Renal cortex interstitium (tissue), 11 donors: ENCODE results near the gene ZP3. TPM values are rescaled to one million over a fixed set of nuclear protein-coding genes. Genes with fewer than 3 reads are reported as not detected.
"Not testable (repeated sequence)": the region's sequence is repeated elsewhere in the genome, so short reads cannot be mapped to it uniquely, and the experiment has no call there.

Source experiments
- DNase-seq, 11 donors: peaks; one replicate each; pipeline ENCODE4 v3.0.0-alpha.2; 2013; ENCODE audit warnings: low read depth in 9 of 11, low spot score in 4 of 11; ENCODE audit errors: extremely low read depth in 1 of 11
- polyA plus RNA-seq, 3 donors: library from polyadenylated mRNA; unstranded; fragments of 120-200 nt; gene quantifications; one replicate each; pipeline ENCODE4 v1.2.1, GENCODE V29; 2013; ENCODE audit not compliant: insufficient read length in 3 of 3

ZP3 gene
- polyA plus RNA-seq, 3 donors: 4.9 to 11.0 (median 8.6) TPM

DNA sequence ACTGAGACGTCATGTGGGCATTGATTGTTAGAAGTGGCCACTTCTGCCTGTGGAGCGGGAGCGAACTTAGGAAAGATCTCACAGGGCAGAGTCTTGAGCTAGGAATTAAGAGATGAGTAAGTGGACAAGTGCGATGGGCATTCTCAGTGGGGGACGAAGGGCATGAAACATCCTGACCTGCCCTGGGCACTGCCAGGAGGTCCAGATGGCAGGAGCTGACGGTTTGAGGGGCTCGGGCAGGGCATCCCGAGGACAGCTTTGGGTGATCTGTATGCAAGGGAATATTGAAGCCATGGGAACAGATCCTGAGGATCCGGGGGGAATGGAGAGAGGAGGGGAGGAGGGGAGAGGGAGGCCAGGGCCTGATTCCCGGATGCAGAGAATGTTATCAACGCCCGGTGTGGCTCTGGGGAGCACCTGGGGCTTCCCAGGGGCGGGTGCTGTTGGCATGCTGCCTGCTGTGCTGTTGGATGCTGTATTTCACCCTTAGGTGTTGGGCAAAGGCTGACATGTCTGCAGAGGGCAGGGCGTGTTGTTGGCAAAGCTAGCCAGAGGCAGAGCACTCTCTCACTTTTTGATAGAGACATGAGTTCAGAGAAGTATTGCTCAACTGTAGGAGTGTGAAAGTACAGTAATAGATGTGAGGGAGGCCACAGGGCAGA, 43.1 kb downstream of the ZP3 start:
- DNase-seq: not testable (repeated sequence)

DNA sequence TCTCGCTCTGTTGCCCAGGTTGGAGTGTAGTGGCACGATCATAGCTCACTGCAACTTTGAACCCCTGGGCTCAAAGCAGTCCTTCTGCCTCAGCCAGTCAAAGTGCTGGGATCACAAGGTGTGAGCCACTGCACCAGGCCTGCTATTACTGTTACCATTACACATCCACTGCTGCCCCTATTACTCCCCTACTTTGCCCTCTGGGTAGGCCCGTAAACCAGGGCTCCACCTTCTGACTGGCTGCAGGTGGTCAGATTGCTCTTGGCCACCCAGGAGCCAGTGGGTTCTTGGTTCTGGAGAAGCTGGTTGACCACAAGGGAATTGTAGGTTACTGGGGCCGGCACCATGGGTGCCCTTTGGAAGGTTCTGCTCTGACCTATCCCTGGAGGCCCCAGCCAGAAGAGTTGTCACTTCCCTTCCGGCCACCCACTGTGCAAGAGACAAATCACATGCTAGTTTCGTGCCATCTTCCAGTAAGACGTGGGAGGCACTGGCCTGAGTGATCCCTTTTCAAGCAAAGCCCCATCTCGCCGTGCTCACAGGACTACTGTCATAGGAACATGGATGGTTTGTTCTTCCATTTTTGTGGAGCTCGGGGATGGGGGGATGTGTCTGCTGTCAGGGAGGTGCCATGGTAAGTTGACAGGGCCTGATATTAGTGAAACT, 46.9 kb downstream of the ZP3 start:
- DNase-seq: not testable (repeated sequence)

DNA sequence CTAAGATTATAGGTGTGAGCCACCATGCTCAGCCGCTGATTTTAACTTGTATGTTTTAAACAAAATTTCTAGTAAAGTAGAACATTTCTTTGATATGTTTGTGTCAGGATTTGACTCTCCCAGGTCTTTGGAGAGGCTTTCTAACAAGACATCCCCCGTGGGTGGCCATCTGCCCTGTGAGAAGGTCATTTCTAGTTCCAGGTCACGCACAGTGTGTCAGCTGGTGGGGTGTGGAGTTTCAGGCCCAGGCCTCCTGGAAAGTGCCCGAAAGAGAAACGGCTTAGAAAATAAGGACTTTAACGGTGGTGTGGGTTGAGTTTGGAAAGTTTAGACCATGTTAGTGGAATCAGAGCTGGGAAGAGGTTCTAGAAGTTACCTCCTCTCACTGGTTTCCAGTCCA, 48.3 kb downstream of the ZP3 start:
- DNase-seq: not testable (repeated sequence)

DNA sequence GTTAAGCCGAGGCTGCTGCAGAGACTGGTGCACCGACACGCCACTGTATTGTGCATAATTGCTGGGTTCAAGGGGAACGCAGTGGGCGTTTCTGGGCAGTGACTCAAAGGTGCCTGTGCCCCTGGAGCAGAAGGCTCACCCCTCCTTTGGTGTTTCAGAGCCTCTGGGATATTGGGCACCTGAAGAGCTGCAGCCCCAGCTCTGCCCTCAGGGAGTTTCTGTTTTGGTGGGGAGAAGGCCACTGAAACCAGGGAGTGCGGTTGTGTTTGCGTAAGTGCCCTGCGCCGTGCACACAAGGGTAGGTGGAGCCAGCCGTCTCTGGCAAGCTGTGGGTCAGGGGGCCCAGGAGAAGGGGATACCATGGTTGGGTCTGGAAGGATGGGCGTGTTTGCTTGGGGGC, 51.5 kb downstream of the ZP3 start:
- DNase-seq: not testable (repeated sequence)

DNA sequence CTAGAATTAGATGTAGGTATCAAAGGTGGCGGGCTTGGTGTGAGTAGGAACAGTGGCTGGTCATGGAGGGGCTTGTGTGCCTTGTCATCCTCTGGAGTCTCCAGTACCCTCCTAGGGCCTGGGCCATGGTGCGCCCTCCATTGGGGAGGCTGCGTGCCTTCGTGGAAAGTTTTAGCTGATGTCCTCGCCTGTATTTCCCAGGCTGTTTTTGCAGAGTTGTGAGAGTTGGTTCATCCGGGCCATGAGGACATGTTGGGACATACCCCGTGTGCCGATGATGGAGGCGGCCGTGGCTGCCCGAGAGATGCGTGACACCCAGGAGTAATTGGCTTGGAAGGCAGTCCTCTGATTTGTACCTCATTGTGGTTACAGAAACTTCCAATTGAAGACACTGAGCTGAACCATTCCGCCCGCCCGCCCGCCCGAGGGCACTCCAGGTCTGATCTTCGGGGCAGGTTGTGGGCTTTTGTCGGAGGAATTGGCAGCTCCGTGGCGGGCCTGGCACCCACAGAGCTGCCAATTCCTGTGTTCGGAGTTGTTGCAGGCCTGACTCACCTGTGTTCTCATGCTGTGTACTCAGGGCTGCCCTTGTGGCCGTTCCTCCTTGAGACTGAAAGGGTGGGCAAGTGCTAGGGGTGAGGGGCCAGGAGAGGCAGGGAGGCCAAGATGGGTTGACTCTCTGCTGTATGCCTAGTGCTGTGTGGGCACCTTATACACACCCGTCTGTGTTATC, 52.2 kb downstream of the ZP3 start:
- not testable (repeated sequence) for DNase-seq

DNA sequence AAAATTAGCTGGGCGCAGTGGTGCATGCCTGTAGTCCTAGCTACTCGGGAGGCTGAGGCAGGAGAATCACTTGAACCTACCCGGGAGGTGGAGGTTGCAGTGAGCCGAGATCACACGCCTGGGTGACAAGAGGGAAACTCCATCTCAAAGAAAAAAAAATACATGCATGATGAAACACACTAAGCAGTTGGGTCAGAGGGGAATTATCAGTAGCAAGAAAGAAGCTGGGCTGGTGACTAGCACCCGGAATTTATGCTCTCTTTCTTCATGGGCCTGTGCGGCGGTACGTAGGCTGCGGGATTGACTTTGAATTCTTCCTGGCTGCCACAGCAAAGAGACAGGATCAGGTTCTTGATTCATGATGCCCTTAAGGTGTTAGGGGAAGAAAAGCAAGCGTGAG, 54.9 kb downstream of the ZP3 start:
- DNase-seq: not testable (repeated sequence)

DNA sequence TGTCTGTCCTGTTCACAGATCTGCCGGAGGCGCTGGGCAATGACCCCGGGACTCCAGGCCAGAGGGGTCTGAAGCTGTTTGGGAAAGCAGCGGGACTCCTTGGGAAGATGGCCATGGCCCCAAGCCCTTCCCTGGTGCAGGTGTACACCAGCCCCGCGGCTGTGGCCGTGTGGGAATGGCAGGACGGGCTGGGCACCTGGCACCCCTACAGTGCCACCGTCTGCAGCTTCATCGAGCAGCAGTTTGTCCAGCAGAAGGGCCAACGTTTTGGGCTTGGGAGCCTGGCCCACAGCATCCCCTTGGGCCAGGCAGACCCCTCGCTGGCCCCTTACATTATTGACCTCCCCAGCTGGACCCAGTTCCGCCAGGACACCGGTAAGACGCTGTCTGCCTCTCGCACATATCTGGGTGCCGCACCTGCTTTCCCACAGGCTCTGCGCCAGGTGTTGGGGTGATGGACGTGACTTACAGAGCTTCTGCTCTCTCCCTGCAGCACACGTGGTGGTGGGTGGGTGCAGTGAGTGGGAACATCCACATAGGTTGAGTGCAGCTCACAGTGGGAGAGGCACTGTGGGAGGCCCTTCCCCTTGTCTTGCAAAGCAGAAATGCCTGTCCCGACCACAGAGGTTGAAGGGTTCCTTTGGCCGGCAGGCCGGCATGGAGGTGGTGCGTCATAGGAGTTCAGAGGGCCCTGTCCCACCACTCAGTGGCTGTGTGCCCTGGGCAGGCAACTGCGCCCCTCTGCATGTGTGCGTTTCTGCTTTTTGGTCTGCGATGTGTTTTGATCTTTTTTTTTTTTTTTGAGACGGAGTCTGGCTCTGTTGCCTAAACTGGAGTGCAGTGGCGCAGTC, 55.9 kb downstream of the ZP3 start:
- not testable (repeated sequence) for DNase-seq

DNA sequence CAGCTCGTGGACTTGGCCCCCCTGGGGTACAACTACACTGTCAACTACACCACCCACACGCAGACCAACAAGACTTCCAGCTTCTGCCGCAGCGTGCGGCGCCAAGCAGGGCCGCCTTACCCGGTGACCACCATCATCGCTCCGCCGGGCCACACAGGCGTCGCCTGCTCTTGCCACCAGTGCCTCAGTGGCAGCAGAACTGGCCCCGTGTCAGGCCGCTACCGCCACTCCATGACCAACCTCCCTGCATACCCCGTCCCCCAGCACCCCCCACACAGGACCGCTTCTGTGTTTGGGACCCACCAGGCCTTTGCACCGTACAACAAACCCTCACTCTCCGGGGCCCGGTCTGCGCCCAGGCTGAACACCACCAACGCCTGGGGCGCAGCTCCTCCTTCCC, 57.9 kb downstream of the ZP3 start:
- DNase-seq: not testable (repeated sequence)

DNA sequence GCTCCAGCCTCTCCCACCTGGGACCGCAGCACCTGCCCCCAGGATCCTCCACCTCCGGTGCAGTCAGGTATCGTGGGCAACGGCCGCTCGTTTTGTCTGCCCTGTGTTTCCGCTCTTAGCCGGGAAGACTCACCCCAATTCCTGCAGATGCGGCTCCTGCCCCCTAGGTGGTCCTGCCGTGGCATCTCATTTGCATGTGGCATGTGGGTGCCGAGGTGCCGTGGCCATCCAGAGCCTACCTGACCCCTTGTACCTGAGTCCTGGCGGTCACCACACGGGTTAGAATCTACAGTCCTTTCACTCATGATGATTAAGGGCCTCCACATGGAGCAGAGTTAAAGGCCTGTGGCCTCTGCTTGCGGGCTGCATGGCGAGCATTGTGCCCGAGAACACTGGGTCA, 58.3 kb downstream of the ZP3 start:
- not testable (repeated sequence) for DNase-seq

DNA sequence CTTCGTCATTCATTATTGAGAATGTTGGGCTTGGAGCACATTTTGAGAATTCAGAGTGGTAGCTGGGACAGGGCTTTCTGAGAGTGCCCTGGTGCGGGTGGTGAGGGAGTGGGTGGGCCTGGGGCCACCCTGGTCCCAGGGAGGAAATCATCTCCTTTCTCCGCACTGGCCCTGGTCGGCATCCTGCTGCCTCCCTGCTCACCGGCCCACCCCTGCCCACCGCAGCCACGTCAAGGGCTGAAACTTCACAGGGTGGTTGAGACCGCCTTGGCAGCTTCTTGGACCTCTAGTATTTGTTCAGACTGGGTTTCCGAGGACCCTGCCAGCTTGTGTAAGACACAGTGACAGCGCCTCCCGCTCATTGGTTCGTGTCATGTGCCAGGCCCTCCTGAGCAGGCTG, 59.7 kb downstream of the ZP3 start:
- DNase-seq: not testable (repeated sequence)

DNA sequence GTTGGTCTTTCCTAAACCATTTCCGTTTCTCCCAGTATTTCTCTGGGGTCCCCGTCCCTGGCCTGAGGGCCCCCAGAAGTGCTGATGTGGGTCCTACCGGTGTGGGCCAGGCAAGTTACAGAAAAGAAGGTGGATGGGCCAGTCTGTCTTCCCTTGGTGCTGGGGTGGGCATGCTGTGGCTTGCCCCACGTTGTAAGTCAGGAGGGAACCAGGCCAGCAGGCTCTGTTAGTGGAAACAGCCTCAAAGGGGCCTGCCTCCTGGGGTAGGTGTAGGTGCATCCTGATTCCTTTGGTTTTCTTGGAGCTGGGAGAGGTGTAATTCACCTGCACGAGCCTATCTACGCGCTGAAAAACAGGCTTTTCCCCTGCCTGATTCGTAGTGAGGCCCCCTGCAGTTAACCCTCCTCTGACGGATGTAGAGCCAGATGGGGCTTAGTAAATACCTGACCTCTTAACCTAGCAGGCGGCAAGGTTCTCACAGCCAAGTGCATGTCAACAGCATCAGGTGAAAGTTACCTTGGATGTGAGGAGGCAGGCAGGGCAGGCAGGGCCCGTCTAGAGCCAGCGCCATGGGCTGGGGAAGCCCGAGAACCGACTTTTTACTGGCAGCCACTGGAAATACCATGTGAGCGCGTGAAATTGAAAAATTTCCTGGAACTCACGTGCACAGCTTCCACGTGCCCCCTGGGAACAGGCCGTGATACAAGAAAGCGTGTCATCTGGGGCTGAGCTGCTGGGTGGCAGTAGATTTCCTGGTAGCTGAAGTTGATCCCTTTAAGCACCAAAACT, 61.3 kb downstream of the ZP3 start:
- DNase-seq: not testable (repeated sequence)

DNA sequence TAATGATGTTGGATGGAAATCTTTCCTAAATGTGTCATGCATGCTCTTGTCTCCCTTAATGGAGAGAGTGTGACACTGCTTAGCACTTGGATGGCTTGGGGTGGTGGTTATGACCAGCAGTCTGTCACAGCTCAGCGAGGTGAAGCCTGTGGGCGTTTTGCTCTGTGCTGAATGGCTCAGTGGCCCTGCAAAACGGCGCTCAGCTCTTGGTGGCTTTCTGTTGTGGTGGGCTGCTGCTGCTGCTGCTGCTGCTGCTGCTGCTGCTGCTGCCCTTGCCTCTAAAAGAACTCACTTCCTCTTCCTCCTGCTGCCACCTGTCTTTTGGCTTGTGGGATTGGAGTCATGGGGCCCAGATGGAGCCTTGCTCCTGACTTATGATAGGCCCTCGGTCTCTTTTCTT, 61.9 kb downstream of the ZP3 start:
- not testable (repeated sequence) for DNase-seq

DNA sequence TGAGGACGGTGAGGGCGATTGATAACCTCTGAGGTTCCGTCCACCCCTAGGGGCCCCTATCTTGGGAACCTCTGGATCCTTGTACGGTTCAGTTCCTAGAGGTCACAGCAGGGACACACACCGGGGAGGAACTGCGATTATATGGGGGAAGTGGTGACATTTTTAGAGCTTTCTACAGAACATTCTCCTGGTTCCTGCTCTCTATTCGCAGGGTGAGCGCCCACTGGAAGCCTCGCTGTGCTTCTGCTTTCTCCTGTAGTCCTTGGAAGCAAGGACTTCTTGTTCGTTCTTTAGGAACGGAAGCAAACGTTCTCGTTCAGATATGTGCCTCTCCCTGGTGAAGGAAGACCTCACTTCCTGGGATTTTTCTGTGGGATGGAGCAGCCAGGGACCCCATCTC, 63.2 kb downstream of the ZP3 start:
- DNase-seq: not testable (repeated sequence)

Other genes with a start within 250 kb of the ZP3 start
- gene SRRM3, start 223.1 kb upstream of the ZP3 start, polyA plus RNA-seq: 1 to 10 TPM in 2 of 3 donors, under 1 TPM in 1; 1.00 to 2.3 (median 2.3) TPM
- 100 to 1,000 TPM; 119 to 226 (median 218) TPM for gene HSPB1, start 122.3 kb upstream of the ZP3 start, polyA plus RNA-seq
- 100 to 1,000 TPM; 119 to 134 (median 133) TPM for gene YWHAG, start 66.0 kb upstream of the ZP3 start, polyA plus RNA-seq
- gene SSC4D, start 15.3 kb upstream of the ZP3 start, polyA plus RNA-seq: 1 to 10 TPM; 5.2 to 7.2 (median 5.5) TPM
- gene DTX2, start 36.8 kb downstream of the ZP3 start, polyA plus RNA-seq: 10 to 100 TPM in 2 of 3 donors, 1 to 10 TPM in 1; 5.8 to 11.0 (median 10.4) TPM
- gene UPK3B, start 85.6 kb downstream of the ZP3 start, polyA plus RNA-seq: 1 to 10 TPM; 1.2 to 2.4 (median 1.4) TPM
- gene SPDYE16, start 118.3 kb downstream of the ZP3 start, polyA plus RNA-seq: 1 to 10 TPM; 1.6 to 4.0 (median 2.0) TPM
- gene POMZP3, start 202.3 kb downstream of the ZP3 start, polyA plus RNA-seq: 10 to 100 TPM; 21.3 to 34.9 (median 23.1) TPM